A673 (cell line): ENCODE results near the gene ACP5.

Experiments used
- CTCF ChIP-seq: fragments of 300-800, 200-600 bp; sonication (generic); conservative IDR thresholded peaks from 2 replicates; pipeline ENCODE4 v1.5.1; 2017; ENCODE audit warnings: low read depth, mild to moderate bottlenecking, antibody characterized with exemption, low read length, moderate library complexity, mixed read lengths
- EZH2 ChIP-seq: fragments of 200-600 bp; sonication (generic); IDR thresholded peaks from 2 replicates; pipeline ENCODE4 v1.6.1; 2017; ENCODE audit warnings: borderline replicate concordance, low read depth, mild to moderate bottlenecking, mixed read lengths, antibody characterized with exemption, low read length; ENCODE audit not compliant: poor library complexity, severe bottlenecking

GRCh38 chr19:11563532-11563931, 13.9 kb downstream of the ACP5 start:
- no peak for TF ChIP-seq CTCF
- no peak for TF ChIP-seq EZH2
